Nephron progenitor cell (in vitro differentiated cells): ENCODE data around the gene CDK11A.
A peak's percentile ranks its signal among the peaks of the same experiment; 100 is the strongest.
"Not testable (repeated sequence)": the region's sequence is repeated elsewhere in the genome, so short reads cannot be mapped to it uniquely, and the experiment has no call there.

Source experiments
- DNase-seq: peaks from one replicate; pipeline ENCODE4 v3.0.0; 2021
- H3K27ac Mint-ChIP-seq: 2 replicates; pipeline ENCODE4 v1.8.0; 2021; ENCODE audit warnings: mild to moderate bottlenecking, moderate library complexity, mixed read lengths
- H3K27me3 Mint-ChIP-seq: 2 replicates; pipeline ENCODE4 v1.8.0; 2021; ENCODE audit warnings: mild to moderate bottlenecking, low read depth, mixed read lengths; ENCODE audit not compliant: poor library complexity
- H3K36me3 Mint-ChIP-seq: 2 replicates; pipeline ENCODE4 v1.8.0; 2021; ENCODE audit warnings: low read depth, mixed read lengths
- H3K4me1 Mint-ChIP-seq: 2 replicates; pipeline ENCODE4 v1.8.0; 2021; ENCODE audit warnings: mixed read lengths
- H3K4me3 Mint-ChIP-seq: 2 replicates; pipeline ENCODE4 v1.8.0; 2021; ENCODE audit warnings: mild to moderate bottlenecking, moderate library complexity, mixed read lengths
- H3K9me3 Mint-ChIP-seq: 2 replicates; pipeline ENCODE4 v1.8.0; 2021; ENCODE audit warnings: mild to moderate bottlenecking, moderate library complexity, mixed read lengths
- TF ChIP-seq, protein P1 (sequence below): fragments of 200-600 bp; sonication (generic); IDR thresholded peaks from 2 replicates; pipeline ENCODE4 v1.5.0; 2021; ENCODE audit warnings: antibody characterized with exemption

The CDK11A gene

DNA sequence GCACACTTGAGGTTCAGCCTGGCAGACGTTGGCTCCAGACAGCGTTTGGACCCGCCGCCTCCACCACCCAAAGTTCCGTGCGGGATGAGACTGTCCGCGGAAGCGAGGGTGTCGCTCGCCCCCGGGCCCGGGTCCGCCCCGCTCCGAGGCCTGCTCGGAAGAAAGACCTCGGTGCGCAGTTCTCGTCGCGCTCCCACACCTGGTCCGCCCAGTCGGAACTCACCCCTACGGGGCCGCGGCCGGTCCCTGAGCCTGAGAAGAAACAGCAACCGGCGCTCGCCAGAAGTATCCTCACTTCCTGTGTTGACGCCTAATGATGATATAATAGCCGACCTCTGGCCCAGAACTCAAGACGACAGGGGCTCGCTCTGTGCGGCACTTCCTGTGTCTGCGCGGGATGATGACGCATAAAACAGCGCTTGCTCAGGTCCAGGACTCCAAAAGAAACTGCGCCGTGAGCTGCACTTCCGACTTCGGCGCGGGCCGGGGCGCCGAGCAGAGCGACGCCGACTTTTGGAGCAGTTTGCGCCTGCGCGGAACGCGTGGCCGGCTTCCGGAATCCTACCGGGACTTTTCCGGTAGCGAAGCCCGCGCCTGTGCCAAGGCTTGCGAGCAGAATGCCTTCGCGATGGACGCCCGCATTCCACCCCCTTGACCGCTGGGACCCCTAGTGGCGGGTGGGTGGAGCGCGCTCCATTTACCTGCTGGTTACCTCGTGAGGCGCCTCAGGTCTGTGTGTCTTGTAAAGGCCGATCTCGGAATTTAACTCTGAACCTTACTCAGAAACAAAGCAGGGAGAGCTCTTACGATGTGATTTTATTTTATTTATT is at the start of gene CDK11A:
Gene CDK11A, minus strand, starts transcription at position 323 of the 830 bp plus-strand sequence. CDS start 1,539 bp downstream, outside the sequence.
- TF ChIP-seq, protein P1, sequence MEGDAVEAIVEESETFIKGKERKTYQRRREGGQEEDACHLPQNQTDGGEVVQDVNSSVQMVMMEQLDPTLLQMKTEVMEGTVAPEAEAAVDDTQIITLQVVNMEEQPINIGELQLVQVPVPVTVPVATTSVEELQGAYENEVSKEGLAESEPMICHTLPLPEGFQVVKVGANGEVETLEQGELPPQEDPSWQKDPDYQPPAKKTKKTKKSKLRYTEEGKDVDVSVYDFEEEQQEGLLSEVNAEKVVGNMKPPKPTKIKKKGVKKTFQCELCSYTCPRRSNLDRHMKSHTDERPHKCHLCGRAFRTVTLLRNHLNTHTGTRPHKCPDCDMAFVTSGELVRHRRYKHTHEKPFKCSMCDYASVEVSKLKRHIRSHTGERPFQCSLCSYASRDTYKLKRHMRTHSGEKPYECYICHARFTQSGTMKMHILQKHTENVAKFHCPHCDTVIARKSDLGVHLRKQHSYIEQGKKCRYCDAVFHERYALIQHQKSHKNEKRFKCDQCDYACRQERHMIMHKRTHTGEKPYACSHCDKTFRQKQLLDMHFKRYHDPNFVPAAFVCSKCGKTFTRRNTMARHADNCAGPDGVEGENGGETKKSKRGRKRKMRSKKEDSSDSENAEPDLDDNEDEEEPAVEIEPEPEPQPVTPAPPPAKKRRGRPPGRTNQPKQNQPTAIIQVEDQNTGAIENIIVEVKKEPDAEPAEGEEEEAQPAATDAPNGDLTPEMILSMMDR = peak; percentile 54
- Mint-ChIP-seq H3K4me3 (peak within 1 kb of the TSS; percentile 94), H3K27ac (peak within 1 kb of the TSS; percentile 99), H3K36me3 (peaks cover 20% of the 10 kb centered on the region)
- DNase-seq = peak; percentile 91
- not testable (repeated sequence) for H3K9me3 Mint-ChIP-seq, H3K27me3 Mint-ChIP-seq, H3K4me1 Mint-ChIP-seq

DNA sequence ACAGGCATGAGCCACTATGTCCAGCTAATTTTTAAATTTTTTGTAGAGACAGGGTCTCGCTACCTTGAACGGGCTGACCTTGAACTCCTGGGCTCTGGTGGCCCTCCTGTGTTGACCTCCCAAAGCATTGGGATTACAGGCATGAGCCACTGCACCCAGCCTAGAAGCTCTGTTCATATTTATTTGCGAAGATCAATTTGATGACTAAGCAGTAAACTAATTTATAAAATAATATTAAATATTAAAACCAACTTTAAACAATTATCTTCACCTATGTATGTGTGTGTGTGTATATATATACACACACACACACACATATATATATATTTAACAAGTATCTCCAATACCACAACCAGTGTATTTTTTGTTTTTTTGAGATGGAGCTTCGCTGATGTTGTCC is 49.7 kb upstream of the CDK11A start:
- Mint-ChIP-seq H3K4me3 (no peak overlapping the region), H3K9me3 (peaks cover 35% of the 10 kb centered on the region)
- TF ChIP-seq, protein P1 = no peak

DNA sequence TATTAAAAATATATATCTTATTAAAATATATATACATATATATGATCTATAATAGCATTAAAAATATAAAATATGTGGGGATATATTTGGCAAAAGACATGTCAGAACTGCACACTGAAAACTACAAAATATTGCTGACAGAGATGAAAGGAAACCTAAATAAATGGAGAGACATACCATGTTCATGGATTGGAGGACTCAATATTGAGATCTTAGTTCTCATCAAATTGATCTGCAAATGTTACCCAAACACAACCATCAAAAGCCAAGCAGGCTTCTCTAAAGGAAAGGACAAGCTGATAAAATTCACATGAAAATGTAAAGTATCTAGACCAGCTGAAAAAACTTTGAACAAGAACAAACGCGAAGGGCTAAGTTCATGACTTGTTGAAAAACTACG is 46.9 kb upstream of the CDK11A start:
- no peak for DNase-seq
- peaks cover 83% of the 10 kb centered on the region for H3K36me3 Mint-ChIP-seq
- peaks cover 11% of the 10 kb centered on the region for H3K4me1 Mint-ChIP-seq
- TF ChIP-seq, protein P1 = no peak
- H3K9me3 Mint-ChIP-seq = peaks cover 49% of the 10 kb centered on the region
- H3K4me3 Mint-ChIP-seq = no peak overlapping the region
- H3K27me3 Mint-ChIP-seq = peaks cover under 1% of the 10 kb centered on the region
- no peak overlapping the region for H3K27ac Mint-ChIP-seq

More for the DNA sequence above, 49.7 kb upstream of the CDK11A start:
- Mint-ChIP-seq H3K27me3 (peaks cover 2% of the 10 kb centered on the region), H3K27ac (no peak overlapping the region), H3K36me3 (peaks cover 62% of the 10 kb centered on the region), H3K4me1 (peaks cover 24% of the 10 kb centered on the region)
- DNase-seq = no peak

DNA sequence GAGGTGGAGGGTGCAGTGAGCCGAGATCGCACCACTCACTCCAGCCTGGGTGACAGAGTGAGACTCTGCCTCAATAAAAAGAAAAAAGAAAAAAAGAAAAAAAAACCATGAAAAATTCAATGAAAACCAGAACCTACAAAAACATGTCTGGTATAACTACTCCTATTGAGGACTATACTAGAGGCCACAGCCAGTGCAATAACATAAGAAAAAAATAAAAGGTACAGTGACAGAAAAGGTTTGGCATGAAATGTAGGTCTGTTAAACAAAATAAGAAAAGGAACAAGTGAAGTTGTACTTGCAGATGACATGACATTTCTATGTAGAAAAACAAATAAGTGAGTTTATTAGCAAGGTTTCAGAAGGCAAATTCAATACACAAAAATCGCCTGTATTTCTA is 45.9 kb upstream of the CDK11A start:
- no peaks in the 10 kb centered on the region for H3K27me3 Mint-ChIP-seq

DNA sequence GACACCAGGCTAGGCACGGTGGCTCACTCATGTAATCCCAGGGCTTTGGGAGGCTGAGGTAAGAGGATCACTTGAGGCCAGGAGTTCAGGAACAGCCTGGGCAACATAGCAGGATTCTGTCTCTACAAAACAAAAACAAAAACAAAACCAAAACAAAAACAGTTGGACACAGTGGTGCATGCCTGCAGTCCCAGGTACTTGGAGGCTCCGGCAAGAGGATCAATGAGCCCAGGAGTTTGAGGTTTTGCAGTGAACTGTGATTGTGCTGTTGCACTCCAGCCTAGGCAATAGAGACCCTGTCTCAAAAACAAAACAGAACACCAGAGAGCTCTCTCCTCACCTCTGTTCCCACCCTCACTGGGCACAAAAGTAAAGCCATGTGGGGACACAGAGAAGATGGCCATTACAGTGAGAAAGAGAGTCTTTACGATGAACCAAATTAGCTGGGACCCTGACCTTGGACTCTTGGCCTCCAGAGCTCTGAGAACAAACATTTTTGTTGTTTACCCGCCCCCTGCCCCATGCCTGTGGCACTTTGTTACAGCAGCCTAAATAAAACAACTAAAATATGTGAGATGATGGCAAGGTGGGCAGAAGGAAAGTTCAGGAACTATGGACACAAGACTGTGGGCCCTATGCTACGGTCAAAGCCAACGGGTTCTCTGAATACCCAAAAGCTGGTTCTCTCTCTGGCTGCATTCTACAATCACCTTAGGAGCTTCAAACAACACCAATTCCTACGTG is 44.3 kb upstream of the CDK11A start:
- Mint-ChIP-seq H3K36me3 (peaks cover 63% of the 10 kb centered on the region), H3K27ac (no peak overlapping the region), H3K9me3 (peaks cover 49% of the 10 kb centered on the region), H3K4me3 (no peak overlapping the region), H3K4me1 (peaks cover 8% of the 10 kb centered on the region), H3K27me3 (no peaks in the 10 kb centered on the region)
- TF ChIP-seq, protein P1 = no peak
- DNase-seq = no peak

More for the DNA sequence above, 45.9 kb upstream of the CDK11A start:
- DNase-seq = no peak
- Mint-ChIP-seq H3K4me3 (no peak overlapping the region), H3K4me1 (peaks cover 2% of the 10 kb centered on the region), H3K27ac (no peak overlapping the region), H3K36me3 (peaks cover 73% of the 10 kb centered on the region), H3K9me3 (peaks cover 49% of the 10 kb centered on the region)
- TF ChIP-seq, protein P1 = no peak
